GM23338 (cell line): ENCODE results near the gene GPR176. TPM values are rescaled to one million over a fixed set of nuclear protein-coding genes. Genes with fewer than 3 reads are reported as not detected.

Source experiments
- ATAC-seq: fragments of 200-7000 bp; cut with Tn5 transposase; 3 replicates; pipeline ENCODE4 v1.9.1; 2020
- DNase-seq: peaks from one replicate; pipeline ENCODE4 v3.0.0-alpha.2; 2015; ENCODE audit warnings: low spot score
- H2AFZ ChIP-seq: fragments of 200-600 bp; sonication (generic); 2 replicates; pipeline ENCODE4 v1.8.0; 2016; ENCODE audit warnings: antibody characterized with exemption, mild to moderate bottlenecking, moderate library complexity
- H3F3A ChIP-seq: fragments of 200-600 bp; sonication (generic); replicated peaks from 2 replicates; pipeline ENCODE4 v1.8.0; 2017; ENCODE audit warnings: antibody characterized with exemption, mixed run types, low read depth
- H3K27ac ChIP-seq: fragments of 200-600 bp; sonication (generic); 2 replicates; pipeline ENCODE4 v1.6.1; 2016; ENCODE audit warnings: low read depth
- H3K27me3 ChIP-seq: fragments of 200-600 bp; sonication (generic); 2 replicates; pipeline ENCODE4 v1.8.0; 2016; ENCODE audit warnings: mild to moderate bottlenecking, mixed run types, moderate library complexity; ENCODE audit not compliant: insufficient read depth
- H3K36me3 ChIP-seq: fragments of 200-600 bp; sonication (generic); 2 replicates; pipeline ENCODE4 v1.8.0; 2016; ENCODE audit warnings: mild to moderate bottlenecking; ENCODE audit not compliant: insufficient read depth
- H3K4me1 ChIP-seq: fragments of 200-600 bp; sonication (generic); 2 replicates; pipeline ENCODE4 v1.8.0; 2016; ENCODE audit warnings: mild to moderate bottlenecking, moderate library complexity; ENCODE audit not compliant: insufficient read depth
- H3K4me2 ChIP-seq: fragments of 200-600 bp; sonication (generic); 2 replicates; pipeline ENCODE4 v1.7.1; 2017; ENCODE audit warnings: mixed run types
- H3K4me3 ChIP-seq: fragments of 200-600 bp; sonication (generic); 2 replicates; pipeline ENCODE4 v1.6.1; 2016; ENCODE audit warnings: mixed run types
- H3K79me2 ChIP-seq: fragments of 200-600 bp; sonication (generic); replicated peaks from 2 replicates; pipeline ENCODE4 v1.8.0; 2017; ENCODE audit warnings: mild to moderate bottlenecking; ENCODE audit not compliant: insufficient read depth
- H3K9me2 ChIP-seq: fragments of 200-600 bp; sonication (generic); 2 replicates; pipeline ENCODE4 v1.8.0; 2017; ENCODE audit not compliant: insufficient read depth
- H4K20me1 ChIP-seq: fragments of 200-600 bp; sonication (generic); replicated peaks from 2 replicates; pipeline ENCODE4 v1.8.0; 2017; ENCODE audit warnings: mild to moderate bottlenecking; ENCODE audit not compliant: insufficient read depth
- H3K27ac Mint-ChIP-seq: 2 replicates; pipeline ENCODE4 v1.8.0; 2020; ENCODE audit warnings: inconsistent platforms, mild to moderate bottlenecking, moderate library complexity, mixed read lengths
- H3K27me3 Mint-ChIP-seq: 3 replicates; pipeline ENCODE4 v1.8.0; 2022; ENCODE audit warnings: low read depth, mild to moderate bottlenecking, moderate library complexity, mixed read lengths, inconsistent platforms; ENCODE audit not compliant: insufficient read depth, poor library complexity
- H3K36me3 Mint-ChIP-seq: 3 replicates; pipeline ENCODE4 v1.8.0; 2021; ENCODE audit warnings: low read depth, mild to moderate bottlenecking, inconsistent platforms, moderate library complexity, mixed read lengths
- H3K4me1 Mint-ChIP-seq: 3 replicates; pipeline ENCODE4 v1.8.0; 2020; ENCODE audit warnings: mild to moderate bottlenecking, inconsistent platforms, mixed read lengths
- H3K4me3 Mint-ChIP-seq: 3 replicates; pipeline ENCODE4 v1.8.0; 2021; ENCODE audit warnings: moderate library complexity, mild to moderate bottlenecking, inconsistent platforms, mixed read lengths
- H3K9me3 Mint-ChIP-seq: 3 replicates; pipeline ENCODE4 v1.8.0; 2020; ENCODE audit warnings: moderate library complexity, mild to moderate bottlenecking, inconsistent platforms, mixed read lengths
- CREB1 ChIP-seq: fragments of 250-450 bp; sonication (Bioruptor Pico); IDR thresholded peaks from 2 replicates; pipeline ENCODE4 v1.5.0; 2020; ENCODE audit warnings: low read depth, mild to moderate bottlenecking, moderate library complexity
- STAT1 ChIP-seq: IDR thresholded peaks from one replicate; pipeline ENCODE4 v1.6.1; 2016; ENCODE audit warnings: antibody characterized with exemption; ENCODE audit not compliant: unreplicated experiment
- polyA plus RNA-seq: library from polyadenylated mRNA; unstranded; fragments of >200 nt; fragmentation: Nextera tagmentation; extraction: Ambion mirVana; gene quantifications from 2 replicates; pipeline ENCODE4 v1.2.1, GENCODE V29; 2016
- total RNA-seq: library from RNA; depleted of rRNA; stranded (reverse); fragments of >200 nt; shearing (Covaris generic); gene quantifications from 2 replicates; pipeline ENCODE4 v1.2.3, GENCODE V29; 2014
- TF ChIP-seq, protein P1 (sequence below): IDR thresholded peaks from 2 replicates; pipeline ENCODE4 v1.6.1; 2016; ENCODE audit warnings: antibody characterized with exemption
- TF ChIP-seq, protein P2 (sequence below): fragments of 250-450 bp; sonication (Bioruptor Pico); IDR thresholded peaks from 2 replicates; pipeline ENCODE4 v1.5.0; 2020; ENCODE audit warnings: mild to moderate bottlenecking, moderate library complexity
- TF ChIP-seq, protein P3 (sequence below): IDR thresholded peaks from one replicate; pipeline ENCODE4 v1.6.1; 2018; ENCODE audit warnings: antibody characterized with exemption; ENCODE audit not compliant: unreplicated experiment

Gene GPR176
- total and polyA plus RNA-seq, 2 experiments from 2014 or later: 60.0 to 248 TPM

DNA sequence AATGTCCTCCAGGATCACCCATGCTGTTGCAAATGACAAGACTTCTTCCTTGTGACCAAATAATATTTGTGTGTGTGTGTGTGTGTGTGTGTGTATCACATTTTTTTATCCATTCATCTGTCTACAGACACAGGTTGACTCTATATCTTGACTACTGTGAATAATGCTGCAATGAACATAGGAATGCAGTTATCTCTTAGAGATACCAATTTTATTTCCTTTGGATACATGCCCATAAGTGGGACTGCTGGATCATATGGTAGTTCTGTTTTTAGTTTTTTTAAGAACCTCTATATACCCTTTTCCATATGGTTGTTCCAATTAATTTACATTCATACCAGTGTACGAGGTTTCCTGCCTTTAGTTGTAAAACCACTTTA lies 41.7 kb downstream of the GPR176 start:
- H3K79me2 ChIP-seq: peaks cover 98% of the 10 kb centered on the region
- Mint-ChIP-seq H3K27me3 (no peaks in the 10 kb centered on the region), H3K27ac (no peak overlapping the region)

More for the DNA sequence above, 41.7 kb downstream of the GPR176 start:
- H2AFZ ChIP-seq: no peak overlapping the region
- DNase-seq (no peak), ATAC-seq (no peak)
- no peak overlapping the region for H3K27ac ChIP-seq
- no peaks in the 10 kb centered on the region for H3K27me3 ChIP-seq
- peaks cover 23% of the 10 kb centered on the region for H3K4me1 Mint-ChIP-seq
- H3K36me3 ChIP-seq: peaks cover 5% of the 10 kb centered on the region; the same call in 1 of the 2 replicates
- H3K9me2 ChIP-seq: no peaks in the 10 kb centered on the region; the same call in 1 of the 2 replicates
- no peak overlapping the region for H3K4me3 ChIP-seq
- 0 out of 2 replicates have a peak, but pooled peaks cover 5% of the 10 kb centered on the region for H3F3A ChIP-seq
- H3K36me3 Mint-ChIP-seq: peaks cover 32% of the 10 kb centered on the region
- H3K4me2 ChIP-seq: no peak overlapping the region
- no peak overlapping the region for H3K4me3 Mint-ChIP-seq
- H3K4me1 ChIP-seq: peaks cover 48% of the 10 kb centered on the region
- TF ChIP-seq, protein P1, sequence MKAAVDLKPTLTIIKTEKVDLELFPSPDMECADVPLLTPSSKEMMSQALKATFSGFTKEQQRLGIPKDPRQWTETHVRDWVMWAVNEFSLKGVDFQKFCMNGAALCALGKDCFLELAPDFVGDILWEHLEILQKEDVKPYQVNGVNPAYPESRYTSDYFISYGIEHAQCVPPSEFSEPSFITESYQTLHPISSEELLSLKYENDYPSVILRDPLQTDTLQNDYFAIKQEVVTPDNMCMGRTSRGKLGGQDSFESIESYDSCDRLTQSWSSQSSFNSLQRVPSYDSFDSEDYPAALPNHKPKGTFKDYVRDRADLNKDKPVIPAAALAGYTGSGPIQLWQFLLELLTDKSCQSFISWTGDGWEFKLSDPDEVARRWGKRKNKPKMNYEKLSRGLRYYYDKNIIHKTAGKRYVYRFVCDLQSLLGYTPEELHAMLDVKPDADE: no peak
- TF ChIP-seq, protein P2, sequence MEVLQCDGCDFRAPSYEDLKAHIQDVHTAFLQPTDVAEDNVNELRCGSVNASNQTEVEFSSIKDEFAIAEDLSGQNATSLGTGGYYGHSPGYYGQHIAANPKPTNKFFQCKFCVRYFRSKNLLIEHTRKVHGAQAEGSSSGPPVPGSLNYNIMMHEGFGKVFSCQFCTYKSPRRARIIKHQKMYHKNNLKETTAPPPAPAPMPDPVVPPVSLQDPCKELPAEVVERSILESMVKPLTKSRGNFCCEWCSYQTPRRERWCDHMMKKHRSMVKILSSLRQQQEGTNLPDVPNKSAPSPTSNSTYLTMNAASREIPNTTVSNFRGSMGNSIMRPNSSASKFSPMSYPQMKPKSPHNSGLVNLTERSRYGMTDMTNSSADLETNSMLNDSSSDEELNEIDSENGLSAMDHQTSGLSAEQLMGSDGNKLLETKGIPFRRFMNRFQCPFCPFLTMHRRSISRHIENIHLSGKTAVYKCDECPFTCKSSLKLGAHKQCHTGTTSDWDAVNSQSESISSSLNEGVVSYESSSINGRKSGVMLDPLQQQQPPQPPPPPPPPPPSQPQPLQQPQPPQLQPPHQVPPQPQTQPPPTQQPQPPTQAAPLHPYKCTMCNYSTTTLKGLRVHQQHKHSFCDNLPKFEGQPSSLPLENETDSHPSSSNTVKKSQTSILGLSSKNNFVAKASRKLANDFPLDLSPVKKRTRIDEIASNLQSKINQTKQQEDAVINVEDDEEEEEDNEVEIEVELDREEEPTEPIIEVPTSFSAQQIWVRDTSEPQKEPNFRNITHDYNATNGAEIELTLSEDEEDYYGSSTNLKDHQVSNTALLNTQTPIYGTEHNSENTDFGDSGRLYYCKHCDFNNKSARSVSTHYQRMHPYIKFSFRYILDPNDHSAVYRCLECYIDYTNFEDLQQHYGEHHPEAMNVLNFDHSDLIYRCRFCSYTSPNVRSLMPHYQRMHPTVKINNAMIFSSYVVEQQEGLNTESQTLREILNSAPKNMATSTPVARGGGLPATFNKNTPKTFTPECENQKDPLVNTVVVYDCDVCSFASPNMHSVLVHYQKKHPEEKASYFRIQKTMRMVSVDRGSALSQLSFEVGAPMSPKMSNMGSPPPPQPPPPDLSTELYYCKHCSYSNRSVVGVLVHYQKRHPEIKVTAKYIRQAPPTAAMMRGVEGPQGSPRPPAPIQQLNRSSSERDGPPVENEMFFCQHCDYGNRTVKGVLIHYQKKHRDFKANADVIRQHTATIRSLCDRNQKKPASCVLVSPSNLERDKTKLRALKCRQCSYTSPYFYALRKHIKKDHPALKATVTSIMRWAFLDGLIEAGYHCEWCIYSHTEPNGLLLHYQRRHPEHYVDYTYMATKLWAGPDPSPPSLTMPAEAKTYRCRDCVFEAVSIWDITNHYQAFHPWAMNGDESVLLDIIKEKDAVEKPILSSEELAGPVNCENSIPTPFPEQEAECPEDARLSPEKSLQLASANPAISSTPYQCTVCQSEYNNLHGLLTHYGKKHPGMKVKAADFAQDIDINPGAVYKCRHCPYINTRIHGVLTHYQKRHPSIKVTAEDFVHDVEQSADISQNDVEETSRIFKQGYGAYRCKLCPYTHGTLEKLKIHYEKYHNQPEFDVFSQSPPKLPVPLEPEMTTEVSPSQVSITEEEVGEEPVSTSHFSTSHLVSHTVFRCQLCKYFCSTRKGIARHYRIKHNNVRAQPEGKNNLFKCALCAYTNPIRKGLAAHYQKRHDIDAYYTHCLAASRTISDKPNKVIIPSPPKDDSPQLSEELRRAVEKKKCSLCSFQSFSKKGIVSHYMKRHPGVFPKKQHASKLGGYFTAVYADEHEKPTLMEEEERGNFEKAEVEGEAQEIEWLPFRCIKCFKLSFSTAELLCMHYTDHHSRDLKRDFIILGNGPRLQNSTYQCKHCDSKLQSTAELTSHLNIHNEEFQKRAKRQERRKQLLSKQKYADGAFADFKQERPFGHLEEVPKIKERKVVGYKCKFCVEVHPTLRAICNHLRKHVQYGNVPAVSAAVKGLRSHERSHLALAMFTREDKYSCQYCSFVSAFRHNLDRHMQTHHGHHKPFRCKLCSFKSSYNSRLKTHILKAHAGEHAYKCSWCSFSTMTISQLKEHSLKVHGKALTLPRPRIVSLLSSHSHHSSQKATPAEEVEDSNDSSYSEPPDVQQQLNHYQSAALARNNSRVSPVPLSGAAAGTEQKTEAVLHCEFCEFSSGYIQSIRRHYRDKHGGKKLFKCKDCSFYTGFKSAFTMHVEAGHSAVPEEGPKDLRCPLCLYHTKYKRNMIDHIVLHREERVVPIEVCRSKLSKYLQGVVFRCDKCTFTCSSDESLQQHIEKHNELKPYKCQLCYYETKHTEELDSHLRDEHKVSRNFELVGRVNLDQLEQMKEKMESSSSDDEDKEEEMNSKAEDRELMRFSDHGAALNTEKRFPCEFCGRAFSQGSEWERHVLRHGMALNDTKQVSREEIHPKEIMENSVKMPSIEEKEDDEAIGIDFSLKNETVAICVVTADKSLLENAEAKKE (CRISPR knock-in tag): no peak
- TF ChIP-seq STAT1: no peak
- TF ChIP-seq, protein P3, sequence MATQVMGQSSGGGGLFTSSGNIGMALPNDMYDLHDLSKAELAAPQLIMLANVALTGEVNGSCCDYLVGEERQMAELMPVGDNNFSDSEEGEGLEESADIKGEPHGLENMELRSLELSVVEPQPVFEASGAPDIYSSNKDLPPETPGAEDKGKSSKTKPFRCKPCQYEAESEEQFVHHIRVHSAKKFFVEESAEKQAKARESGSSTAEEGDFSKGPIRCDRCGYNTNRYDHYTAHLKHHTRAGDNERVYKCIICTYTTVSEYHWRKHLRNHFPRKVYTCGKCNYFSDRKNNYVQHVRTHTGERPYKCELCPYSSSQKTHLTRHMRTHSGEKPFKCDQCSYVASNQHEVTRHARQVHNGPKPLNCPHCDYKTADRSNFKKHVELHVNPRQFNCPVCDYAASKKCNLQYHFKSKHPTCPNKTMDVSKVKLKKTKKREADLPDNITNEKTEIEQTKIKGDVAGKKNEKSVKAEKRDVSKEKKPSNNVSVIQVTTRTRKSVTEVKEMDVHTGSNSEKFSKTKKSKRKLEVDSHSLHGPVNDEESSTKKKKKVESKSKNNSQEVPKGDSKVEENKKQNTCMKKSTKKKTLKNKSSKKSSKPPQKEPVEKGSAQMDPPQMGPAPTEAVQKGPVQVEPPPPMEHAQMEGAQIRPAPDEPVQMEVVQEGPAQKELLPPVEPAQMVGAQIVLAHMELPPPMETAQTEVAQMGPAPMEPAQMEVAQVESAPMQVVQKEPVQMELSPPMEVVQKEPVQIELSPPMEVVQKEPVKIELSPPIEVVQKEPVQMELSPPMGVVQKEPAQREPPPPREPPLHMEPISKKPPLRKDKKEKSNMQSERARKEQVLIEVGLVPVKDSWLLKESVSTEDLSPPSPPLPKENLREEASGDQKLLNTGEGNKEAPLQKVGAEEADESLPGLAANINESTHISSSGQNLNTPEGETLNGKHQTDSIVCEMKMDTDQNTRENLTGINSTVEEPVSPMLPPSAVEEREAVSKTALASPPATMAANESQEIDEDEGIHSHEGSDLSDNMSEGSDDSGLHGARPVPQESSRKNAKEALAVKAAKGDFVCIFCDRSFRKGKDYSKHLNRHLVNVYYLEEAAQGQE: no peak
- TF ChIP-seq CREB1 (CRISPR knock-in tag): no peak
- peaks cover 10% of the 10 kb centered on the region; the same call in 1 of the 2 replicates for H4K20me1 ChIP-seq
- no peaks in the 10 kb centered on the region; the same call in 2 of the 3 replicates for H3K9me3 Mint-ChIP-seq
